Adrenal gland (tissue), 12 donors: ENCODE results near the gene GTF2A1. TPM values are rescaled to one million over a fixed set of nuclear protein-coding genes. Genes with fewer than 3 reads are reported as not detected.

Experiments used
- DNase-seq, 7 donors: peaks; one replicate each; pipeline ENCODE4 v3.0.0-alpha.2; 2019 to 2020
- H3K27ac ChIP-seq, 5 donors: fragments of 200-600 bp; sonication (generic) in 4 of 5; 1 replicate in 3 of 5; 2 replicates in 2 of 5; pipeline versions ENCODE4 v1.5.1 to v1.8.0; 2016 to 2020; ENCODE audit warnings: mild to moderate bottlenecking in 1 of 5
- H3K27me3 ChIP-seq: fragments of 200-600 bp; 2 replicates; pipeline ENCODE4 v1.8.0; 2021
- H3K36me3 ChIP-seq, 2 donors: fragments of 200-600 bp; replicated peaks in 1 of 2; 1 replicate in 1 of 2; 2 replicates in 1 of 2; pipeline versions ENCODE4 v1.5.1 to v1.8.0; 2018 to 2022
- H3K4me1 ChIP-seq, 2 donors: fragments of 200-600 bp; replicated peaks in 1 of 2; 1 replicate in 1 of 2; 2 replicates in 1 of 2; pipeline versions ENCODE4 v1.5.1 to v1.8.0; 2018 to 2021
- H3K4me3 ChIP-seq, 4 donors: fragments of 200-600 bp; sonication (generic) in 3 of 4; one replicate each; pipeline ENCODE4 v1.5.1; 2016 to 2018
- H3K9me3 ChIP-seq, 3 donors: fragments of 200-600 bp; sonication (generic) in 1 of 3; replicated peaks in 1 of 3; 1 replicate in 2 of 3; 2 replicates in 1 of 3; pipeline versions ENCODE4 v1.5.1 to v1.8.0; 2016 to 2021
- POLR2A ChIP-seq, 2 donors: fragments of 450-650 bp; IDR thresholded peaks; one replicate each; pipeline ENCODE4 v1.6.1; 2017; ENCODE audit warnings: antibody characterized with exemption in 2 of 2, mild to moderate bottlenecking in 2 of 2, moderate library complexity in 1 of 2
- WGBS, 4 donors: extraction: QIAGEN DNeasy Blood & Tissue Kit in 2 of 4; methylation state at CpG; one replicate each; pipeline versions ENCODE4 v1.1.5 to v1.1.7; 2013 to 2017; 5-methylcytosine and 5-hydroxymethylcytosine counted together
- intact Hi-C, 2 donors: fragments of 100-400 bp; cut with DNase I; formaldehyde crosslinking; loops; one replicate each; pipeline versions ENCODE4 v1.14.1 to v1.15.0; 2022 to 2023
- polyA plus RNA-seq, 3 donors: library from polyadenylated mRNA; stranded (reverse); fragments of 200-250 nt in 2 of 3; fragments of 350-450 nt in 1 of 3; fragmentation: Illumina TruSeq in 1 of 3; extraction: RNeasy Lipid Tissue Mini Kit (QIAGEN cat#74804) in 1 of 3; gene quantifications; one replicate each; pipeline ENCODE4 v1.2.3, GENCODE V29; 2013 to 2014
- total RNA-seq, 9 donors: library from RNA; depleted of rRNA in 4 of 9; stranded (reverse); fragments of >200 nt in 4 of 9; fragments of 120-200 nt in 1 of 9; fragmentation: NEBNext Ultra II Directional in 1 of 9; extraction: Animal tissue kit (Norgen Biotek cat#: 25700) in 1 of 9; gene quantifications; one replicate each; pipeline versions ENCODE4 v1.1.0 to v1.2.4, GENCODE V29; 2013 to 2023
- TF ChIP-seq, protein P1 (sequence below), 6 experiments: fragments of 450-650 bp in 4 of 6; fragments of 200-600 bp in 2 of 6; sonication (generic) in 1 of 6; IDR thresholded peaks; 1 replicate in 5 of 6; 2 replicates in 1 of 6; pipeline versions ENCODE4 v1.5.1 to v1.8.0; 2016 to 2021; ENCODE audit warnings: antibody characterized with exemption in 6 of 6, mild to moderate bottlenecking in 2 of 6, moderate library complexity in 1 of 6
- donor health status: healthy with polysubstance abuse.
- donor health status: Bipolar disorder and iron deficiency.
- donor health status: DM: yes; HTN: yes; CAD: no.
- donor health status: DM: no; HTN: no; CAD: no.
- donor health status: DM: no; HTN: no; CAD: no.
- donor health status: DM: yes; HTN: yes; CAD: no.

GTF2A1 gene
- total and polyA plus RNA-seq, 12 donors: 4.3 to 51.4 (median 29.4) TPM

DNA sequence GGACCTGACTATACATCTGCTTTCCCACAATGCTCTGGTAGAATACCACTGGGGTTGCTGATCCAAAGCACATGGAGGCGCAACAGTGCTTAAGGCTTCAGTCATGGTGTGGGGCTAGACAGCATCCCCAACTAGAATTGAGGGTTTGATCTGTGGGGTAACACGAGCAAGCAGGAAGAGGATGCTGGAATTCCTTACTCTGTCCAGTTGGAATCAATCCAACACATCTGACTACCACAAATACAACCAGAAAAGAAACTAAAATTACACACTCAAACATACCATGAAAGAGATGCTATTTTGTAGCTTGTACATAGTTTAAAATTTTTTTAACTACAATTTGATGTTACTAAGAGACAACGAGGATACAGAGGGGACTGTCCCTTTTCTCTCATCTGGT lies 40.4 kb upstream of the GTF2A1 start:
- H3K27me3 ChIP-seq: no peaks in the 10 kb centered on the region
- intact Hi-C loops: no loop called here

DNA sequence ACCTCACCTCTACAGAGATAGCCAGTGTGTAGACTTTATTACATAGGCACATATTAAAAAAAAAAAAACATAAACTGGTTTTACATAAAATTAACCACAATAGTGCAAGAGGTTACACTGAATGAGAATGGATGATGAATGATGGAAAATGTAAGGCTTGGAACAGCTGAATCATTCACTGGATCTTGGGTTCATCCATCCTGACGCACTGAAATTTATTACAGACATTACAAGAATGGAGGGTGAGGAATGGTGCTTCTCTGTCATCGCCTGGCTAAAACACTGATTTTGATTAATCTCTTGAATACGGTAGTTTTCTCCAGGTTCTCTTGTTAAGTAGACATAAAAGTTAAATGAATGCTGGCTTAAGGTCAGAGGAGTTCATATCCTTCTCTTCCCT lies 40.0 kb upstream of the GTF2A1 start:
- H3K4me1 ChIP-seq: no peaks in the 10 kb centered on the region
- WGBS, 4 donors: 76 to 86% (median 82%) methylated on average over 3 of the region's 3 CpGs
- intact Hi-C loops: no loop called here
- H3K27ac ChIP-seq: no peak overlapping the region
- H3K36me3 ChIP-seq: no peaks in the 10 kb centered on the region
- TF ChIP-seq POLR2A (IDR thresholded peaks at IDR 0.05): no peak
- TF ChIP-seq, protein P1, sequence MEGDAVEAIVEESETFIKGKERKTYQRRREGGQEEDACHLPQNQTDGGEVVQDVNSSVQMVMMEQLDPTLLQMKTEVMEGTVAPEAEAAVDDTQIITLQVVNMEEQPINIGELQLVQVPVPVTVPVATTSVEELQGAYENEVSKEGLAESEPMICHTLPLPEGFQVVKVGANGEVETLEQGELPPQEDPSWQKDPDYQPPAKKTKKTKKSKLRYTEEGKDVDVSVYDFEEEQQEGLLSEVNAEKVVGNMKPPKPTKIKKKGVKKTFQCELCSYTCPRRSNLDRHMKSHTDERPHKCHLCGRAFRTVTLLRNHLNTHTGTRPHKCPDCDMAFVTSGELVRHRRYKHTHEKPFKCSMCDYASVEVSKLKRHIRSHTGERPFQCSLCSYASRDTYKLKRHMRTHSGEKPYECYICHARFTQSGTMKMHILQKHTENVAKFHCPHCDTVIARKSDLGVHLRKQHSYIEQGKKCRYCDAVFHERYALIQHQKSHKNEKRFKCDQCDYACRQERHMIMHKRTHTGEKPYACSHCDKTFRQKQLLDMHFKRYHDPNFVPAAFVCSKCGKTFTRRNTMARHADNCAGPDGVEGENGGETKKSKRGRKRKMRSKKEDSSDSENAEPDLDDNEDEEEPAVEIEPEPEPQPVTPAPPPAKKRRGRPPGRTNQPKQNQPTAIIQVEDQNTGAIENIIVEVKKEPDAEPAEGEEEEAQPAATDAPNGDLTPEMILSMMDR (IDR thresholded peaks at IDR 0.05): no peak
- DNase-seq: no peak
- no peaks in the 10 kb centered on the region for H3K9me3 ChIP-seq
- H3K27me3 ChIP-seq: no peaks in the 10 kb centered on the region
- H3K4me3 ChIP-seq: no peak overlapping the region

More for the DNA sequence above, 40.4 kb upstream of the GTF2A1 start:
- TF ChIP-seq, protein P1 (IDR thresholded peaks at IDR 0.05): no peak
- no peak for TF ChIP-seq POLR2A (IDR thresholded peaks at IDR 0.05)
- Histone ChIP-seq H3K9me3 (no peaks in the 10 kb centered on the region), H3K27ac (no peak overlapping the region), H3K4me3 (no peak overlapping the region), H3K36me3 (no peaks in the 10 kb centered on the region), H3K4me1 (no peaks in the 10 kb centered on the region)
- 72 to 77% (median 75%) methylated on average over 3 of the region's 3 CpGs for WGBS, 4 donors
- DNase-seq: no peak

DNA sequence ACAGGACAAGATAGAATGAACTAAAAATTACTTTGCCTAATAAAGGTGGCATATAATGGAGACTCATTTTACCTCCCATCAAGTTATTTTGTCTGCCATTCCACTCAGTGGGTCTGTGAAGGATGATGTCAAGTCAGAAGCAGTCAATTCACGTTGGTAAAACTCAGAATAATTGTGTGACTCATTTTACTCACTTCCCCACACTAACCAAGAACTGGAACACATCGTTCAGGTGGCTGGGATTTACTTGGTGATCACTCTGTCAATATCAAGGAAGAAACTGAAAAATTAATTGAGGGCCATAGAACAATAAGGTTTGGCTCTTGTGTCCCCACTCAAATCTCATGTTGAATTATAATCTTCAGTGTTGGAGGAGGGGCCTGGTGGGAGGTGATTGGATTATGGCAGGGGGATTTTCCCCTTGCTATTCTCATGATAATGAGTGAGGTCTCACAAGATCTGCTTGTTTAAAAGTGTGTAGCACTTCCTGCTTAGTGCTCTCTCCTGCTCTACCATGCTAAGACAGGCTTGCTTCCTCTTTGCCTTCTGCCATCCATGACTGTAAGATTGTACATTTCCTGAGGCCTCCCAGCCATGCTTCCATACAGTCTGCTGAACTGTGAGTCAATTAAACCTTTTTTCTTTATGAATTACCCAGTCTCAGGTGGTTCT lies 35.7 kb upstream of the GTF2A1 start:
- Histone ChIP-seq H3K27me3 (no peaks in the 10 kb centered on the region), H3K4me3 (no peak overlapping the region), H3K36me3 (no peaks in the 10 kb centered on the region), H3K27ac (no peak overlapping the region), H3K9me3 (no peaks in the 10 kb centered on the region), H3K4me1 (no peaks in the 10 kb centered on the region)
- TF ChIP-seq, protein P1 (IDR thresholded peaks at IDR 0.05): no peak
- TF ChIP-seq POLR2A (IDR thresholded peaks at IDR 0.05): no peak
- intact Hi-C loops: no loop called here
- no peak for DNase-seq
- WGBS, 4 donors: 68 to 77% (median 73%) methylated on average over 2 of the region's 2 CpGs

DNA sequence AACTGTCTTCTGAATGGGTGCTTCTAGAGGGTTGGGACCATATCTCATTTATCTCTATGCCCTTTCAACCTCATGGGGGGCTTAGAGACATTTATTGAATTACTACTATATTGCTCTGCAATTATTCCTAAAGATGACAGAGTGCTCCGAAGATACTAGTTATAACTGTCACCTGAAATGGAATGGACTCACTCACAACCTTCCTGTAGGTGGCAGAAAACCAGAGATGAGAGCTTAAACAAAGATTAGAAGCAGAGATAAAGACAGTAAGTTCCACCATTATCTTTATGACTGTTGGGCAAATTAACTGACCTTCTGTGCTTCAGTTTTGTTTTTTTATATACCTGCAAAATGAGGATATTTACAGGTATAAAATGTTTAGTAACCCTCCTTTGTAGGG lies 31.5 kb upstream of the GTF2A1 start:
- H3K36me3 ChIP-seq: no peaks in the 10 kb centered on the region
- TF ChIP-seq POLR2A (IDR thresholded peaks at IDR 0.05): no peak
- TF ChIP-seq, protein P1 (IDR thresholded peaks at IDR 0.05): no peak
- no peak overlapping the region for H3K4me3 ChIP-seq
- no peak for DNase-seq
- H3K4me1 ChIP-seq: no peaks in the 10 kb centered on the region
- no peak overlapping the region for H3K27ac ChIP-seq
- 61 to 67% (median 63%) methylated on average over 1 of the region's 1 CpG for WGBS, 4 donors
- intact Hi-C loops: no loop called here
- H3K27me3 ChIP-seq: no peaks in the 10 kb centered on the region
- no peaks in the 10 kb centered on the region for H3K9me3 ChIP-seq
